Uterus (tissue), 2 donors: ENCODE data around the gene CEND1.

ENCODE experiments used
- CTCF ChIP-seq, 4 experiments: fragments of 200-600 bp in 2 of 4; fragments of 450-650 bp in 2 of 4; sonication (generic) in 2 of 4; IDR thresholded peaks; one replicate each; pipeline ENCODE4 v1.5.1; 2016 to 2019; ENCODE audit warnings: antibody characterized with exemption in 4 of 4, mild to moderate bottlenecking in 2 of 4, moderate library complexity in 1 of 4
- POLR2A ChIP-seq, 2 donors: fragments of 450-650 bp; IDR thresholded peaks; one replicate each; pipeline ENCODE4 v1.6.1; 2016; ENCODE audit warnings: antibody characterized with exemption in 2 of 2, mild to moderate bottlenecking in 1 of 2, moderate library complexity in 1 of 2

DNA sequence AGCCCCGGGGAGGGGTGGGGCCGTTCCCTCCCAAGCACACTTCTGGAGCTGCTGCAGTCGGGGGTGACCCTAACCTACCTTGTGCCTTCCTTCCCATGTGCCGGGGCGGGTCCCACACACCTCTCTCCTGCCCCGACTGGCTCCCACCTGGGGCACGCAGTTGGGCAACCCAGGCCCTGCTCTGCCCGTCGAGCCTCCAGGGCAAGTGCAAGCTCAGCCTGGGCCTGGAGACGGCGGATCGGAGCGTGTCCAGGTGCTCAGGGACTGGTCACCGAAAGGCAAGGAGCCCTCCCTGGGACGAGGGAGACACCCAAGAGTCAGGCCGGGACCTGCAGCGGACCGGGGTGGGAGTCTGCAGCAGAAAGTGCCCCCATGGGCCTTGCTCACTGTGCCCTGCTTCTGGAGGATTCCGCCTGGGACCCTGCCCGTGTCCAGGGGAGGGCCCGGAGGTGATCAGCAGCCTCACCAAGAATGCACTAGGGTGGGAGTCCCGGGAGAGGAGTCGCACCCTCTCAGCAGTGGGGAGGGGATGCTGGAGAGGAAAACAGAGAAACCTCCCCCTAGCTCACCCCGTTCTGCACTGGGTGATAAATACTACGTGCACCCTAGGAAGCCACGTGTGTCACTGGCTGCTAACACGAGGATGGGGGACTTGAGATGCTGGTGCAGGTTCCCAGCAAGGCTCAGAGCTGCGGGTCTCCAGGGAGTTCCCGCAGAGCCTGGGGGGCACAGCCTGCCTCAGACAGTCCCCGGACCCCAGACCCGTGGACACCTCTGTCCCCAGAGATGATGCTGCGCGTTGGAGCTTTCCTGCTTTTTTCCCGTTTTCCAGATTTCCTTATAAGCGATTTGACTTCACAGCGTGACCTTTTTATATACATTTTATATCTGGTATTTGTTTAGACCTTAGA lies 7.4 kb downstream of the CEND1 start:
- TF ChIP-seq CTCF (IDR thresholded peaks at IDR 0.05), result no peak
- TF ChIP-seq POLR2A (IDR thresholded peaks at IDR 0.05), result no peak
